Colonic mucosa (tissue), 4 donors: ENCODE results near the gene CHRNB4. TPM values are rescaled to one million over a fixed set of nuclear protein-coding genes. Genes with fewer than 3 reads are reported as not detected.

ENCODE experiments used
- DNase-seq: peaks from one replicate; pipeline ENCODE4 v3.0.0-alpha.2; 2020
- H3K27ac ChIP-seq: fragments of 200-600 bp; one replicate; pipeline ENCODE4 v1.8.0; 2021
- H3K27me3 ChIP-seq: fragments of 200-600 bp; one replicate; pipeline ENCODE4 v1.8.0; 2021
- H3K36me3 ChIP-seq: fragments of 200-600 bp; one replicate; pipeline ENCODE4 v1.8.0; 2021
- H3K4me1 ChIP-seq: fragments of 200-600 bp; one replicate; pipeline ENCODE4 v1.8.0; 2021; ENCODE audit warnings: mild to moderate bottlenecking
- H3K4me3 ChIP-seq: fragments of 200-600 bp; one replicate; pipeline ENCODE4 v1.8.0; 2021
- H3K9ac ChIP-seq, 2 donors: one replicate each; pipeline ENCODE4 v1.7.0; 2013; ENCODE audit warnings: control low read depth in 2 of 2, low read depth in 2 of 2, low read length in 2 of 2
- H3K9me3 ChIP-seq: fragments of 200-600 bp; one replicate; pipeline ENCODE4 v1.8.0; 2021
- intact Hi-C: fragments of 100-400 bp; cut with DNase I; formaldehyde crosslinking; loops from one replicate; pipeline ENCODE4 v1.14.1; 2022
- total RNA-seq, 2 donors: library from RNA; stranded (reverse); fragmentation: NEBNext Ultra II Directional in 1 of 2; extraction: Animal tissue kit (Norgen Biotek cat#: 25700) in 1 of 2; gene quantifications; one replicate each; pipeline ENCODE4 v1.2.1, GENCODE V29; 2021
- TF ChIP-seq, protein P1 (sequence below): fragments of 200-600 bp; IDR thresholded peaks from one replicate; pipeline ENCODE4 v1.8.0; 2022; ENCODE audit warnings: antibody characterized with exemption, mild to moderate bottlenecking
- donor health status: healthy.
- donor health status: DM: no; HTN: no; CAD: no.
- donor health status: DM: no; HTN: no; CAD: no.

CHRNB4 gene
- total RNA-seq, 2 donors from 2014 or later, result 0.24 TPM; not detected in 1

DNA sequence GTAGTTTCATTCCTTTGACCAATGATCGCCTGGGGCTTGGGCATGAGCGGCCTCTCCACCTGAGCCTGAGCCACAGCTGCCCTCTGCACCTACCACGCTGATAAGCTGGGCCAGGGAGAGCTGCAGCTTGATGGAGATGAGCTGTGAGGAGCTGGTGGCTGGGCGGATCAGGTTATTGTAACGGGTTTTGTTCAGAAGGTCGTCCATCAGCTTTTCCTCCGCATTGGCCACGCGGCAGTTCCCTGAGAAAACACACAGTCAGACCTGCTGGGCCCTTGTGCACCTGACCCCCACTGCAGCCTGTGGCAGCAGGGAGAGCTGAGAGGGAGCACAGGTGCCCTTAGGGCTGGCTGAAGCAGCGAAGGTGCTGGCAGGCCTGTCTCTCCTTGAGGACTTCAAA is 5.7 kb downstream of the CHRNB4 start:
- Histone ChIP-seq H3K9me3 (no peaks in the 10 kb centered on the region), H3K4me3 (no peak overlapping the region), H3K4me1 (peaks cover under 1% of the 10 kb centered on the region), H3K36me3 (no peaks in the 10 kb centered on the region), H3K9ac (no peak overlapping the region), H3K27ac (no peak overlapping the region), H3K27me3 (peaks cover 5% of the 10 kb centered on the region)
- intact Hi-C loops, result loop anchor here (5.0 kb wide), 1 partner anchor 72 kb away; no protein-coding TSS in a partner anchor
- TF ChIP-seq, protein P1, sequence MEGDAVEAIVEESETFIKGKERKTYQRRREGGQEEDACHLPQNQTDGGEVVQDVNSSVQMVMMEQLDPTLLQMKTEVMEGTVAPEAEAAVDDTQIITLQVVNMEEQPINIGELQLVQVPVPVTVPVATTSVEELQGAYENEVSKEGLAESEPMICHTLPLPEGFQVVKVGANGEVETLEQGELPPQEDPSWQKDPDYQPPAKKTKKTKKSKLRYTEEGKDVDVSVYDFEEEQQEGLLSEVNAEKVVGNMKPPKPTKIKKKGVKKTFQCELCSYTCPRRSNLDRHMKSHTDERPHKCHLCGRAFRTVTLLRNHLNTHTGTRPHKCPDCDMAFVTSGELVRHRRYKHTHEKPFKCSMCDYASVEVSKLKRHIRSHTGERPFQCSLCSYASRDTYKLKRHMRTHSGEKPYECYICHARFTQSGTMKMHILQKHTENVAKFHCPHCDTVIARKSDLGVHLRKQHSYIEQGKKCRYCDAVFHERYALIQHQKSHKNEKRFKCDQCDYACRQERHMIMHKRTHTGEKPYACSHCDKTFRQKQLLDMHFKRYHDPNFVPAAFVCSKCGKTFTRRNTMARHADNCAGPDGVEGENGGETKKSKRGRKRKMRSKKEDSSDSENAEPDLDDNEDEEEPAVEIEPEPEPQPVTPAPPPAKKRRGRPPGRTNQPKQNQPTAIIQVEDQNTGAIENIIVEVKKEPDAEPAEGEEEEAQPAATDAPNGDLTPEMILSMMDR, result no peak
- no peak for DNase-seq

- no peak for DNase-seq
- Histone ChIP-seq H3K27ac (no peak overlapping the region), H3K4me1 (no peaks in the 10 kb centered on the region), H3K4me3 (no peak overlapping the region), H3K9ac (no peak overlapping the region), H3K27me3 (no peaks in the 10 kb centered on the region), H3K9me3 (no peaks in the 10 kb centered on the region), H3K36me3 (no peaks in the 10 kb centered on the region)
- intact Hi-C loops, result loop anchor here (5.0 kb wide), 1 partner anchor 73 kb away; no protein-coding TSS in a partner anchor
- TF ChIP-seq, protein P1, result no peak
Observed at GRCh38 chr15:78634210-78635145, 6.5 kb downstream of the CHRNB4 start.

DNA sequence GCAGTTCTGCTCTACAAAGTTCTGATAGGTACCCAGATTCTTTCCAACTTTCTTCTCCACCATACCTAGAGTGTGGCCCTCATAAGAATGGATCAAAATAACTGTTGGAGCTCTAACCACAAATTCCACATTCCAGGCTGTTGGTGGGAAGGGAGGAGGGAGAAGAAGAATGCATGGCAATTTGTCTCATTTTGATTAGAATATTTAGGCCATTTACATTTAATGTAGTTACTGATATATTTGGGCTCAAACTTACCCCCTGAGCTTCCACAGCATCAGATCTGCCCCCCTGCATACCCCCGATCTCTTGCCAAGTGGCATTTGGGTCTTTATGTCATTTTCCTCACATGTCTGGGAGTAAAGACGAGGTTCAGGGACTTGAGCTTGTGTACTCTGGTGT is 7.7 kb downstream of the CHRNB4 start:
- Histone ChIP-seq H3K9me3 (no peaks in the 10 kb centered on the region), H3K27me3 (no peaks in the 10 kb centered on the region), H3K27ac (no peak overlapping the region), H3K4me1 (no peaks in the 10 kb centered on the region), H3K9ac (no peak overlapping the region), H3K4me3 (no peak overlapping the region), H3K36me3 (no peaks in the 10 kb centered on the region)
- DNase-seq, result no peak
- TF ChIP-seq, protein P1, result no peak
- intact Hi-C loops, result no loop called here

DNA sequence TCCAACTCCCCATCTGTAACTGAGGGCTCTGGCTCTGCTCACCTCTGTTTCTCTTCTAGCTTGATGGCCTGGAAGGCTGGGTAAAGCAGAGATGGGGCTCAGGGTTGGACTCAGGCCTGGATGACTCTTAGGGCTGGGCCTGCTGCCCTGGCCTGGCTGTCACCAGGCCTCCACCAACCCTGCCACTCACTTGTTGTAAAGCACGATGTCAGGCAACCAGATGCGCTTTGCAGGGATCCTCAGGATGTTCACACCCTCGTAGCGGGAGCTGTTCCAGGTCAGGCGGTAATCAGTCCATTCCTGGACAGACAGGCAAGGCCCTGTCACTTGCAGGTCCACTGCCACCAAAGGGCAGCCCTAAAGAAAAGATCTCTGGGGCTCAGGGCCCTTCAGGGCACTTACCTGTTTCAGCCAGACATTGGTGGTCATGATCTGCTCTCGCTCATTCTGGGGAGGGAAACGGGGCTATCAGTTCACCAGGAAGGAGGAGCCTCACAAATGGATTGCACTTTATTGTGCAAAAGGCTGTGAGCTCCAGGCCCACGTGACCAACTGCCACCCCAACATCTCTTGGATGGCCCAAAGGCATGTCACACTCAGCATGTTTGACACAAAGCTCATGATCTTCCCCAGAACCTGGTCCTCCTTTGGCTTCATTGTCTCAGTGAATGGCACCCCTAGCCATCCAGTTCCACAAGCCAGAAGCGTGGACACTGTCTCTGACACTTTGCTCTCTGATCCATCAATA is 9.9 kb downstream of the CHRNB4 start:
- Histone ChIP-seq H3K4me1 (no peaks in the 10 kb centered on the region), H3K9ac (no peak overlapping the region), H3K9me3 (no peaks in the 10 kb centered on the region), H3K27me3 (no peaks in the 10 kb centered on the region), H3K27ac (no peak overlapping the region), H3K36me3 (no peaks in the 10 kb centered on the region), H3K4me3 (no peak overlapping the region)
- intact Hi-C loops, result no loop called here
- no peak for DNase-seq
- TF ChIP-seq, protein P1, result no peak

GRCh38 chr15:78629716-78630065 is 11.3 kb downstream of the CHRNB4 start:
- H3K27me3 ChIP-seq, result no peaks in the 10 kb centered on the region
- no peak for DNase-seq
- intact Hi-C loops, result no loop called here
- no peak overlapping the region for H3K4me3 ChIP-seq
- TF ChIP-seq, protein P1, result no peak
- no peak overlapping the region for H3K27ac ChIP-seq
- H3K4me1 ChIP-seq, result no peaks in the 10 kb centered on the region
- no peaks in the 10 kb centered on the region for H3K36me3 ChIP-seq
- H3K9me3 ChIP-seq, result no peaks in the 10 kb centered on the region
- no peak overlapping the region for H3K9ac ChIP-seq
